Sigmoid colon (tissue), 7 donors: ENCODE measurements around the gene F12. TPM values are rescaled to one million over a fixed set of nuclear protein-coding genes. Genes with fewer than 3 reads are reported as not detected.
A peak's percentile ranks its signal among the peaks of the same experiment; 100 is the strongest.
"Not testable (repeated sequence)": the region's sequence is repeated elsewhere in the genome, so short reads cannot be mapped to it uniquely, and the experiment has no call there.

ENCODE experiments used
- DNase-seq: peaks from one replicate; pipeline ENCODE4 v3.0.0-alpha.2; 2019
- H3K27ac ChIP-seq, 4 donors: fragments of 200-600 bp; sonication (generic); one replicate each; pipeline ENCODE4 v1.5.1; 2016 to 2019; ENCODE audit warnings: mild to moderate bottlenecking in 1 of 4
- H3K27me3 ChIP-seq, 3 donors: fragments of 200-600 bp; sonication (generic); one replicate each; pipeline ENCODE4 v1.5.1; 2019; ENCODE audit warnings: mild to moderate bottlenecking in 1 of 3
- H3K36me3 ChIP-seq, 4 donors: fragments of 200-600 bp; sonication (generic); one replicate each; pipeline ENCODE4 v1.5.1; 2016 to 2019
- H3K4me1 ChIP-seq, 4 donors: fragments of 200-600 bp; sonication (generic); one replicate each; pipeline ENCODE4 v1.5.1; 2017 to 2019
- H3K4me3 ChIP-seq, 4 donors: fragments of 200-600 bp; sonication (generic); one replicate each; pipeline ENCODE4 v1.5.1; 2017 to 2019; ENCODE audit warnings: mild to moderate bottlenecking in 2 of 4, moderate library complexity in 1 of 4
- H3K9me3 ChIP-seq, 4 donors: fragments of 200-600 bp in 3 of 4; sonication (generic) in 3 of 4; one replicate each; pipeline versions ENCODE4 v1.5.1 to v1.6.1; 2013 to 2019
- CTCF ChIP-seq, 4 experiments: fragments of 450-650 bp in 3 of 4; fragments of 200-600 bp in 1 of 4; IDR thresholded peaks; one replicate each; pipeline ENCODE4 v1.5.1; 2016 to 2019; ENCODE audit warnings: antibody characterized with exemption in 4 of 4, mild to moderate bottlenecking in 3 of 4, moderate library complexity in 2 of 4
- EP300 ChIP-seq, 4 donors: sonication (generic); formaldehyde crosslinking; IDR thresholded peaks; one replicate each; pipeline ENCODE4 v1.6.1; 2017; ENCODE audit warnings: antibody characterized with exemption in 4 of 4
- POLR2A ChIP-seq, 2 donors: fragments of 450-650 bp; IDR thresholded peaks; one replicate each; pipeline ENCODE4 v1.6.1; 2016; ENCODE audit warnings: antibody characterized with exemption in 2 of 2, mild to moderate bottlenecking in 2 of 2, moderate library complexity in 2 of 2
- POLR2AphosphoS5 ChIP-seq, 4 donors: sonication (generic); formaldehyde crosslinking; IDR thresholded peaks; one replicate each; pipeline ENCODE4 v1.6.1; 2017; ENCODE audit warnings: antibody characterized with exemption in 4 of 4
- WGBS, 2 donors: extraction: QIAGEN DNeasy Blood & Tissue Kit; methylation state at CpG; one replicate each; pipeline ENCODE4 v1.1.7; 2013; 5-methylcytosine and 5-hydroxymethylcytosine counted together
- intact Hi-C: fragments of 100-400 bp; cut with DNase I; formaldehyde crosslinking; loops from one replicate; pipeline ENCODE4 v1.15.1; 2023
- polyA plus RNA-seq, 3 donors: library from polyadenylated mRNA; stranded (reverse); fragments of 200-250 nt; gene quantifications; one replicate each; pipeline ENCODE4 v1.2.3, GENCODE V29; 2013
- total RNA-seq, 4 donors: library from RNA; depleted of rRNA; stranded (reverse); fragments of >200 nt; gene quantifications; one replicate each; pipeline ENCODE4 v1.1.0, GENCODE V29; 2016
- donor health status: healthy with polysubstance abuse.
- donor health status: Bipolar disorder and iron deficiency.
- donor health status: healthy.

F12 gene
- total and polyA plus RNA-seq, 7 donors = 0.36 to 14.0 (median 2.2) TPM; not detected in 1

DNA sequence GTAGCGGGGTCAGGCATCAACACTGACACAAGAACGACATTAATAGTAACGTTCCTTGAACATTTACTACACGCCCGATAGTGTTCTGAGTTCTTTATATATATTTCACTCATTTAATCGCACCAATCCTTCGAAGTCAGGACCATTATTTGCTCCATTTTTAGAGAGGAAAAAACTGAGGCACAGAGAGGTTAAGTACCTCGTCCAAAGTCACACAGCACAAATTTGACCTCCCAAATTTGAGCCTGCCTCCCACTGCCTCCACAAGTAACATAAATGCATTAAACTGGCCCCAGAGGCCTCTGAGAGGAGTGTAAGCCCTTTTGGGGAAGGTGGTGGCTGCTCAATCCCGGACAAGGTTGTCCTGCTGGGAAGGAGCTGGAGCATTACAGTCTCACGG, 45.8 kb downstream of the F12 start:
- H3K27ac ChIP-seq = peak overlapping the region in 1 of 4 donors; percentile 54
- H3K4me3 ChIP-seq = peak overlapping the region; percentile 19 to 52 (median 45)
- 24 to 58% methylated on average over 10 of the region's 10 CpGs for WGBS, 2 donors
- intact Hi-C loops = no loop called here
- no peaks in the 10 kb centered on the region for H3K9me3 ChIP-seq
- H3K36me3 ChIP-seq = no peaks in the 10 kb centered on the region
- TF ChIP-seq CTCF (IDR thresholded peaks at IDR 0.05) = no peak
- TF ChIP-seq POLR2AphosphoS5 (IDR thresholded peaks at IDR 0.05) = no peak
- TF ChIP-seq POLR2A (IDR thresholded peaks at IDR 0.05) = no peak
- TF ChIP-seq EP300 (IDR thresholded peaks at IDR 0.05) = no peak
- DNase-seq = no peak
- H3K4me1 ChIP-seq = peaks cover 0 to 47% (median 38%) of the 10 kb centered on the region in 4 donors
- peaks cover 0 to 6% (median 0%) of the 10 kb centered on the region in 3 donors for H3K27me3 ChIP-seq

DNA sequence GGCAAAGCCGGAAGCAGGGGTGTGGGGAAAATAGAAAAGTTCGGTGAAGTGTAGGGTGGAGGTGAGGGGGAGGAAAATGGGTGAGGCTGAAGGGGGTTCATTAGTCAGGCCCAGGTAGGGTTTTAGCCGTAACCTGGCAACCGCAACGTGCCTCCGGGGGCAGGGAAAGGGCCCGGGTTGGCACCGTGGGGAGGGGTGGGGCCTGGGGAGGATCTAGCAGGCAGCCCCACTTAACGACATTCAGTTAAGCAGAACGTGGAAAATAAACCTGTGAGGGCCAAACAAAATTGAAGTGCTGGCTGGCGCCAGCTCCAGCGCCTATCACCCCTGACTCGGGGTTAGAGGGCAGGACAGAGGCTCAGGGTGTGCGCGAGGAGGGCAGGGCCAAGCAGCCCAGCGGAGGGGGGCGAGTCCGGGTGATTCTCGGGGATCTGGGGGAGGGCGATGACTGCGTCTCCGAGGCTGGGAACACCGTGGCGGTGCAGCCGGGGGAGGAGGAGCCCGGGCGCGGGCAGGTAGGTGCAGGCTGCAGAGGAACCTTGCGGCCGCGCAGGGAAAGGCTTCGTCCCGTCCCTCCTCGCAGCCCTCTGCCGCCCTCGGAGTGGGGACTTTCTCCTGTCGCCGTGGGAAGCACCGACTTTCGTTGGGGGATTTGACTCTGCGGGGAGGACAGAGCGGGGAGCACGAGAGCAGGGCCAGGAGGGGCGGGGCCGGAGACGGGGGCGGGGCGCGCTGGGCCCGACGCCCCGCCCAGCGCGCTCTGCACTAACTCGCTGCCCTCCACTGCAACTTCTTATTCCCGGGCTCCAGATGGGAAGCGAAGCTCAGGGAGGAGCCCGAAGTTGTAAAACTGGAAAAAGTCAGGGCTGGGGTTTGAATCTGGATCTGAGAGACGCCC, 46.5 kb downstream of the F12 start:
- 3 to 7% methylated on average over 59 of the region's 59 CpGs for WGBS, 2 donors
- H3K4me1 ChIP-seq = peaks cover 0 to 44% (median 35%) of the 10 kb centered on the region in 4 donors
- peak; percentile 69 for DNase-seq
- H3K4me3 ChIP-seq = peak overlapping the region; percentile 19 to 52 (median 45)
- H3K9me3 ChIP-seq = no peaks in the 10 kb centered on the region
- H3K27me3 ChIP-seq = peaks cover 0 to 12% (median 0%) of the 10 kb centered on the region in 3 donors
- no peaks in the 10 kb centered on the region for H3K36me3 ChIP-seq
- H3K27ac ChIP-seq = peak overlapping the region in 3 of 4 donors; percentile 10 to 54 (median 11)
- intact Hi-C loops = no loop called here
- TF ChIP-seq EP300 (IDR thresholded peaks at IDR 0.05) (no peak), POLR2A (IDR thresholded peaks at IDR 0.05) (no peak), POLR2AphosphoS5 (IDR thresholded peaks at IDR 0.05) (no peak), CTCF (IDR thresholded peaks at IDR 0.05) (no peak)

DNA sequence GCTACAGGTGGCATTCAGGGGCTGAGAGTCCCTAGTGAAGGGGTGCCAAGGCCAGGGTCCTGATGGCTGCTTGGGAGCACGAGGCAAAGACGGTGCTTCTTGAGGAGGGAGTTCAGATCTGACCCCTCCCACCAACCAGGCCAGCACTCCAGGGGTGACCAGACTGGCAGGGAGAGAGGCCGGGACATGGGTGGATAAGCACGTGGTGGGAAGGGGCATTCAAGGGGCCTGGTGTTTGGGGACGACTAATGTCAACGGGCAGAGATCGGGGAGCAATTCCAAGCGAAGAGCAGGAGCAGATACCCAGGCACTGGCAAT, 47.1 kb downstream of the F12 start:
- H3K27ac ChIP-seq = no peak overlapping the region
- H3K36me3 ChIP-seq = no peaks in the 10 kb centered on the region
- intact Hi-C loops = no loop called here
- TF ChIP-seq POLR2AphosphoS5 (IDR thresholded peaks at IDR 0.05) (no peak), EP300 (IDR thresholded peaks at IDR 0.05) (no peak)
- H3K4me1 ChIP-seq = peaks cover 0 to 37% (median 30%) of the 10 kb centered on the region in 4 donors
- no peak for DNase-seq
- no peak overlapping the region for H3K4me3 ChIP-seq
- H3K27me3 ChIP-seq = peaks cover 0 to 12% (median 0%) of the 10 kb centered on the region in 3 donors
- H3K9me3 ChIP-seq = no peaks in the 10 kb centered on the region
- whole genome bisulfite sequencing, 2 donors = 60 to 74% methylated on average over 8 of the region's 8 CpGs

GRCh38 chr5:177361418-177362291, 47.7 kb downstream of the F12 start:
- Histone ChIP-seq H3K36me3 (no peaks in the 10 kb centered on the region), H3K27ac (no peak overlapping the region), H3K4me1 (peaks cover 0 to 32% (median 27%) of the 10 kb centered on the region in 4 donors), H3K27me3 (peaks cover 0 to 12% (median 0%) of the 10 kb centered on the region in 3 donors), H3K9me3 (no peaks in the 10 kb centered on the region), H3K4me3 (no peak overlapping the region)
- intact Hi-C loops = no loop called here
- WGBS, 2 donors = 49 to 70% methylated on average over 6 of the region's 6 CpGs
- TF ChIP-seq POLR2AphosphoS5 (IDR thresholded peaks at IDR 0.05) = no peak
- no peak for DNase-seq

GRCh38 chr5:177360740-177361139, 48.6 kb downstream of the F12 start:
- H3K9me3 ChIP-seq, DNase-seq, H3K27ac ChIP-seq, intact Hi-C loops, H3K4me3 ChIP-seq, H3K36me3 ChIP-seq: not testable (repeated sequence)
- 93 to 95% methylated on average over 7 of the region's 7 CpGs for WGBS, 2 donors
- Histone ChIP-seq H3K27me3 (peaks cover 0 to 12% (median 0%) of the 10 kb centered on the region in 3 donors), H3K4me1 (peaks cover 0 to 23% (median 18%) of the 10 kb centered on the region in 4 donors)

- TF ChIP-seq POLR2AphosphoS5 (IDR thresholded peaks at IDR 0.05) (no peak), EP300 (IDR thresholded peaks at IDR 0.05) (no peak)
- intact Hi-C loops = no loop called here
- DNase-seq = no peak
- Histone ChIP-seq H3K4me1 (peaks cover 0 to 19% (median 14%) of the 10 kb centered on the region in 4 donors), H3K36me3 (no peaks in the 10 kb centered on the region), H3K9me3 (no peaks in the 10 kb centered on the region), H3K27me3 (peaks cover 0 to 12% (median 0%) of the 10 kb centered on the region in 3 donors), H3K27ac (no peak overlapping the region), H3K4me3 (no peak overlapping the region)
- 87 to 88% methylated on average over 3 of the region's 3 CpGs for WGBS, 2 donors
These were observed 49.5 kb downstream of the F12 start for GRCh38 chr5:177359860-177360259.
